DMS114 treated with DMSO at 0.1 percent for 48 hours (cell line): ENCODE data around the gene G6PC3.

Experiments
- DNase-seq: peaks from one replicate; lab custom pipeline; 2025; ENCODE audit not compliant: unreplicated experiment; lab: John Stamatoyannopoulos, UW

The G6PC3 gene

GRCh38 chr17:44059101-44059892, 11.2 kb upstream of the G6PC3 start:
- DNase-seq, result no peak

- no peak for DNase-seq
These were observed 9.1 kb upstream of the G6PC3 start for GRCh38 chr17:44061446-44061845.

GRCh38 chr17:44062871-44063270, 7.7 kb upstream of the G6PC3 start:
- DNase-seq, result no peak

GRCh38 chr17:44063704-44064639, 6.6 kb upstream of the G6PC3 start:
- no peak for DNase-seq

- DNase-seq, result no peak
These were observed 4.8 kb upstream of the G6PC3 start for GRCh38 chr17:44065668-44066203.

- peak; percentile 72 for DNase-seq
These were observed 4.2 kb upstream of the G6PC3 start, which contains the start of gene LSM12 for GRCh38 chr17:44066204-44066930. LSM12 (minus strand) TSS chr17:44066671; CDS start chr17:44066587, 84 bp downstream.

- DNase-seq, result no peak
These were observed 3.0 kb upstream of the G6PC3 start for GRCh38 chr17:44067545-44067940.

GRCh38 chr17:44069974-44070454, 521 bp upstream of the G6PC3 start:
- no peak for DNase-seq

- DNase-seq, result no peak
These were observed 624 bp downstream of the G6PC3 start for GRCh38 chr17:44071198-44071520.

GRCh38 chr17:44071772-44072171, 1.2 kb downstream of the G6PC3 start:
- DNase-seq, result no peak

- DNase-seq, result no peak
These were observed 3.8 kb downstream of the G6PC3 start for GRCh38 chr17:44074231-44074910.

GRCh38 chr17:44074911-44075285, 4.4 kb downstream of the G6PC3 start:
- DNase-seq, result no peak

GRCh38 chr17:44075598-44076293, 5.2 kb downstream of the G6PC3 start:
- no peak for DNase-seq

GRCh38 chr17:44076716-44077594, 6.4 kb downstream of the G6PC3 start:
- DNase-seq, result no peak

- DNase-seq, result no peak
These were observed 7.0 kb downstream of the G6PC3 start for GRCh38 chr17:44077595-44077909.

GRCh38 chr17:44078412-44078811, 7.9 kb downstream of the G6PC3 start:
- no peak for DNase-seq

- DNase-seq, result no peak
These were observed 9.6 kb downstream of the G6PC3 start for GRCh38 chr17:44079877-44080821.

GRCh38 chr17:44081681-44082080, 11.1 kb downstream of the G6PC3 start:
- DNase-seq, result no peak
